K562 (cell line): Measurements from ENCODE around the gene PTGR3. TPM values are rescaled to one million over a fixed set of nuclear protein-coding genes. Genes with fewer than 3 reads are reported as not detected.

Experiments
- ATAC-seq: fragments of 200-7000 bp; cut with Tn5 transposase; 3 replicates; pipeline ENCODE4 v1.9.1; 2020; ENCODE audit warnings: moderate library complexity
- BruUV-seq: library from RNA; stranded (reverse); fragments of 400-500 nt; replicated peaks from 2 replicates; lab custom pipeline; 2021; lab: Mats Ljungman, UMichigan
- CTCF ChIA-PET: fragments of 300-600 bp; formaldehyde crosslinking; extraction: SDS; loops from one replicate; lab custom pipeline; 2021; ENCODE audit warnings: low intra/inter-chr PET ratio; lab: Yijun Ruan, JAX
- POLR2A ChIA-PET: fragments of 300-600, 350-650 bp; sonication (Branson Sonifier 250); formaldehyde crosslinking; extraction: SDS; loops from one replicate; lab custom pipeline; 2021; ENCODE audit warnings: antibody characterized with exemption, inconsistent platforms; lab: Yijun Ruan, JAX
- DNase-seq, 4 experiments: peaks; one replicate each; pipeline versions ENCODE4 v3.0.0 to v3.0.0-alpha.2; 2011 to 2018; ENCODE audit warnings: low spot score in 3 of 4, mixed read lengths in 3 of 4; ENCODE audit errors: extremely low read depth in 1 of 4
- FAIRE-seq: peaks from 2 replicates; lab custom pipeline; 2011; peaks lifted over from hg19 to GRCh38; lab: Jason Lieb, UNC
- H2AFZ ChIP-seq: 2 replicates; pipeline ENCODE4 v1.6.0; 2011; ENCODE audit warnings: low read depth, low read length, control low read depth, inconsistent platforms
- H3K27ac ChIP-seq: fragments of 200-600 bp; 3 replicates; pipeline ENCODE4 v1.8.0; 2011; ENCODE audit warnings: low read depth, mild to moderate bottlenecking, control low read depth, inconsistent platforms, low read length, moderate library complexity, mixed read lengths; ENCODE audit errors: extremely low read depth
- H3K27me3 ChIP-seq, 2 experiments: fragments of 300-600 bp in 1 of 2; 2 replicates in 1 of 2; 3 replicates in 1 of 2; pipeline versions ENCODE4 v1.6.0 to v1.8.0; 2011; ENCODE audit warnings: inconsistent platforms in 2 of 2, low read length in 2 of 2, mild to moderate bottlenecking in 1 of 2, mixed read lengths in 1 of 2, moderate library complexity in 1 of 2; ENCODE audit not compliant: control insufficient read depth in 2 of 2, insufficient read depth in 2 of 2
- H3K36me3 ChIP-seq: fragments of 300-600 bp; 3 replicates; pipeline ENCODE4 v1.8.0; 2011; ENCODE audit warnings: mild to moderate bottlenecking, low read length, inconsistent platforms; ENCODE audit not compliant: control insufficient read depth, insufficient read depth
- H3K4me1 ChIP-seq, 2 experiments: fragments of 200-600 bp in 1 of 2; replicated peaks in 1 of 2; 2 replicates in 1 of 2; 3 replicates in 1 of 2; pipeline versions ENCODE4 v1.5.1 to v1.8.0; 2011; ENCODE audit warnings: inconsistent platforms in 2 of 2, low read length in 2 of 2, mild to moderate bottlenecking in 1 of 2, mixed read lengths in 1 of 2, moderate library complexity in 1 of 2; ENCODE audit not compliant: control insufficient read depth in 2 of 2, insufficient read depth in 2 of 2
- H3K4me2 ChIP-seq: 2 replicates; pipeline ENCODE4 v1.6.1; 2011; ENCODE audit warnings: low read length, control low read depth, inconsistent platforms, mixed read lengths; ENCODE audit not compliant: insufficient read depth
- H3K4me3 ChIP-seq: fragments of 200-600 bp; sonication (generic), shearing (Covaris generic); 2 replicates; pipeline ENCODE4 v1.5.1; 2016; ENCODE audit warnings: control low read depth, inconsistent platforms
- H3K79me2 ChIP-seq: fragments of 200-600 bp; 3 replicates; pipeline ENCODE4 v1.8.0; 2011; ENCODE audit warnings: low read length, inconsistent platforms; ENCODE audit not compliant: control insufficient read depth, insufficient read depth
- H3K9ac ChIP-seq, 2 experiments: 2 replicates each; pipeline versions ENCODE4 v1.6.0 to v1.6.1; 2011; ENCODE audit warnings: low read depth in 2 of 2, low read length in 2 of 2, control low read depth in 1 of 2, inconsistent platforms in 1 of 2, mild to moderate bottlenecking in 1 of 2, mixed read lengths in 1 of 2; ENCODE audit not compliant: insufficient read depth in 1 of 2
- H3K9me1 ChIP-seq: one replicate; pipeline ENCODE4 v1.6.0; 2011; ENCODE audit warnings: inconsistent platforms, mild to moderate bottlenecking, low read length, moderate library complexity; ENCODE audit not compliant: control insufficient read depth, insufficient read depth
- H3K9me3 ChIP-seq: replicated peaks from 2 replicates; pipeline ENCODE4 v1.5.1; 2011; ENCODE audit warnings: low read depth, low read length, inconsistent platforms; ENCODE audit not compliant: control insufficient read depth, insufficient read depth
- H4K20me1 ChIP-seq: replicated peaks from 2 replicates; pipeline ENCODE4 v1.6.1; 2011; ENCODE audit warnings: low read length, inconsistent platforms, mixed read lengths; ENCODE audit not compliant: control insufficient read depth, insufficient read depth
- ERF ChIP-seq: fragments of 450-650 bp; formaldehyde crosslinking; IDR thresholded peaks from 2 replicates; pipeline ENCODE4 v1.4.0; 2020; ENCODE audit warnings: mild to moderate bottlenecking, mixed read lengths
- FOXM1 ChIP-seq, 2 experiments: fragments of 450-650 bp in 1 of 2; sonication (generic) in 1 of 2; formaldehyde crosslinking in 1 of 2; IDR thresholded peaks; 2 replicates each; pipeline versions ENCODE4 v1.6.1 to v1.9.0; 2017 to 2022; ENCODE audit warnings: low read depth in 2 of 2, mild to moderate bottlenecking in 2 of 2, missing genetic modification reagents in 1 of 2, moderate library complexity in 1 of 2
- NR2C2 ChIP-seq, 2 experiments: fragments of 200-800 bp in 1 of 2; sonication (Bioruptor generic) in 1 of 2; sonication (generic) in 1 of 2; formaldehyde crosslinking in 1 of 2; IDR thresholded peaks; 2 replicates each; pipeline versions ENCODE4 v1.6.1 to v1.8.0; 2016 to 2022; ENCODE audit warnings: mild to moderate bottlenecking in 1 of 2, missing compliant biosample characterization in 1 of 2, missing genetic modification characterization in 1 of 2, missing genetic modification reagents in 1 of 2
- POLR3A ChIP-seq: IDR thresholded peaks from 2 replicates; pipeline ENCODE4 v1.6.1; 2011; ENCODE audit warnings: borderline replicate concordance, mild to moderate bottlenecking, moderate library complexity; ENCODE audit not compliant: insufficient read length, insufficient read depth; ENCODE audit errors: extremely low read depth
- PTRF ChIP-seq: fragments of 450-650 bp; IDR thresholded peaks from 2 replicates; pipeline ENCODE4 v1.6.1; 2016; ENCODE audit warnings: mild to moderate bottlenecking, missing genetic modification characterization, missing compliant biosample characterization
- RBM14 ChIP-seq: fragments of 200-400 bp; formaldehyde crosslinking; IDR thresholded peaks from 2 replicates; pipeline ENCODE4 v1.6.1; 2018; ENCODE audit warnings: low read depth, mild to moderate bottlenecking, low read length, moderate library complexity, borderline replicate concordance; ENCODE audit not compliant: insufficient read depth
- SIN3B ChIP-seq: fragments of 450-650 bp; IDR thresholded peaks from 2 replicates; pipeline ENCODE4 v1.6.1; 2017; ENCODE audit warnings: low read depth, mild to moderate bottlenecking, moderate library complexity
- SREBF1 ChIP-seq: fragments of 150-350 bp; IDR thresholded peaks from 2 replicates; pipeline ENCODE4 v1.6.1; 2014; ENCODE audit warnings: antibody characterized with exemption, low read depth, low read length, borderline replicate concordance
- ZKSCAN8 ChIP-seq: fragments of 200-800 bp; sonication (Bioruptor generic); IDR thresholded peaks from 2 replicates; pipeline ENCODE4 v1.6.1; 2016; ENCODE audit warnings: missing genetic modification characterization, missing compliant biosample characterization
- WGBS: fragments of 100-300 bp; shearing (Covaris generic); methylation state at CpG from one replicate; pipeline ENCODE4 v1.1.6; 2016; ENCODE audit warnings: low coverage, mixed read lengths; ENCODE audit not compliant: insufficient coverage; ENCODE audit errors: missing lambda C conversion rate; 5-methylcytosine and 5-hydroxymethylcytosine counted together
- in situ Hi-C: fragments of 300-500 bp; cut with MboI; formaldehyde crosslinking; loops from 4 replicates; pipeline ENCODE4 v1.15.0; 2018; ENCODE audit warnings: inconsistent platforms, mixed read lengths
- intact Hi-C: fragments of 100-400 bp; cut with micrococcal nuclease; formaldehyde crosslinking; loops from 2 replicates; pipeline ENCODE4 v1.14.2; 2022
- polyA plus RNA-seq, 8 experiments: library from polyadenylated mRNA; depleted of rRNA in 4 of 8; stranded (reverse) in 5 of 8; unstranded in 3 of 8; fragments of >200 nt; fragmentation: Nextera tagmentation in 2 of 8; fragmentation: Illumina TruSeq in 1 of 8; extraction: Ambion mirVana in 2 of 8; extraction: Trizol in 1 of 8; gene quantifications; 2 replicates each; pipeline versions ENCODE4 v1.2.1 to v1.2.3, GENCODE V29; 2011 to 2014; ENCODE audit warnings: inconsistent platforms in 1 of 8, missing spikeins in 1 of 8
- total RNA-seq, 7 experiments: library from RNA; depleted of rRNA in 6 of 7; stranded (reverse); fragments of >200 nt in 6 of 7; fragmentation: Illumina TruSeq in 2 of 7; extraction: Trizol in 2 of 7; gene quantifications; 2 replicates each; pipeline versions ENCODE4 v1.2.1 to v1.2.3, GENCODE V29; 2011 to 2021; ENCODE audit warnings: low replicate concordance in 1 of 7

The PTGR3 gene
- total and polyA plus RNA-seq, 9 of the 15 experiments (the other 6 are each of a cell fraction or from before 2014, with no cell fraction given) = 4.1 to 32.3 (median 15.3) TPM

DNA sequence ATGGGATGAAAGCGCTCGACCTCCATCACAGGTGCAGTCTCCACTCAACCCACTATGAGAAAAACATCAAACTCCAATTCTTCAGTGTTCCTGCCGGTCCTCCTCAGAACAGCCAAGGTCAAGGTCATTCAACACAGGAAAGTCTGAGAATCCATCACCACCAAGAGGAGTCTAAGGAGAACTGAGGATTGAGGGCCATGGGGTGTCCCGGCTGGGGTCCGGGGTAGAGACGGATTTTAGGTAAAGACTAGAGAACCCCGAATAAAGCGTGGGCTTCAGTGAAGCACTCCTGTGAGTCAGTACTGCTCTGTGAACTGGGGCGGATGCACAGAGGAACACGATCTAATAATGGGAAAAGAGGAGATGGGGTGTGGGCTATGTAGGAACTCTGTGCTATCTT lies 41.8 kb downstream of the PTGR3 start:
- H3K27ac ChIP-seq = no peak overlapping the region
- TF ChIP-seq SIN3B (no peak), PTRF (no peak), SREBF1 (no peak), NR2C2 (CRISPR knock-in tag; IDR thresholded peaks at IDR 0.05) (no peak), NR2C2 (tag; IDR thresholded peaks at IDR 0.05) (no peak), ZKSCAN8 (CRISPR knock-in tag) (no peak), RBM14 (no peak), POLR3A (no peak), ERF (no peak), FOXM1 (IDR thresholded peaks at IDR 0.05; ENCODE audit: low read depth) (no peak), FOXM1 (CRISPR knock-in tag; IDR thresholded peaks at IDR 0.05; ENCODE audit: low read depth) (no peak)
- WGBS = 1% methylated on average over 9 of the region's 10 CpGs
- H4K20me1 ChIP-seq = no peaks in the 10 kb centered on the region
- intact Hi-C loops (loop anchor here (10.0 kb wide), 1 partner anchor 308 kb away; no protein-coding TSS in a partner anchor), in situ Hi-C loops (no loop called here)
- ATAC-seq = no peak
- peaks cover 14 to 60% of the 10 kb centered on the region in 2 experiments; a peak in 3 of 5 replicates for H3K27me3 ChIP-seq
- H3K79me2 ChIP-seq = no peaks in the 10 kb centered on the region
- no peaks in the 10 kb centered on the region for H3K36me3 ChIP-seq
- no TSS peak for BruUV-seq
- ChIA-PET CTCF (no interaction called here), POLR2A (no interaction called here)
- H3K4me3 ChIP-seq = no peak overlapping the region
- no peaks in the 10 kb centered on the region for H3K9me1 ChIP-seq
- H3K4me2 ChIP-seq = no peak overlapping the region
- H2AFZ ChIP-seq = no peak overlapping the region
- H3K4me1 ChIP-seq = peaks cover 0 to 8% of the 10 kb centered on the region in 2 experiments; a peak in 1 of 5 replicates
- FAIRE-seq = no peak
- DNase-seq = no peak
- H3K9ac ChIP-seq = no peak overlapping the region
- no peaks in the 10 kb centered on the region for H3K9me3 ChIP-seq
